Measurements from ENCODE around the gene ST3GAL4. TPM values are rescaled to one million over a fixed set of nuclear protein-coding genes. Genes with fewer than 3 reads are reported as not detected.

The ST3GAL4 gene
- total RNA-seq, 1 experiment from 2014 or later, result 13.6 TPM

GRCh38 chr11:126436209-126436755, 80.8 kb downstream of the ST3GAL4 start:
- H3K27ac Mint-ChIP-seq, result no peak overlapping the region; a peak in 1 of 7 replicates
- H3K27me3 Mint-ChIP-seq (ENCODE audit: low read depth), result peaks cover 2% of the 10 kb centered on the region
- DNase-seq, result no peak
- no peaks in the 10 kb centered on the region for H3K9me3 ChIP-seq (ENCODE audit: control insufficient read depth, low read depth, low read length)
- H3K79me1 ChIP-seq (ENCODE audit: insufficient read depth, low read depth, low read length, poor library complexity, severe bottlenecking), result no peaks in the 10 kb centered on the region
- no peak overlapping the region for H3K23ac ChIP-seq (ENCODE audit: insufficient read length, low read depth, low read length)
- no peaks in the 10 kb centered on the region for H3K27me3 ChIP-seq (ENCODE audit: insufficient read depth, low read length)
- H3T11ph ChIP-seq (ENCODE audit: low read length), result no peak overlapping the region
- H3K36me3 Mint-ChIP-seq (ENCODE audit: insufficient read depth in 1 of 3, low read depth in 3 of 3), result no peaks in the 10 kb centered on the region
- no peak overlapping the region for H2AFZ ChIP-seq (ENCODE audit: low read length)
- H3K27ac ChIP-seq (ENCODE audit: insufficient read length, low read depth, low read length), result no peak overlapping the region
- H3K9me3 Mint-ChIP-seq, result no peaks in the 10 kb centered on the region
- H3K56ac ChIP-seq (ENCODE audit: insufficient read length, low read depth, low read length), result no peak overlapping the region
- WGBS (ENCODE audit: extremely low coverage, insufficient read length, low lambda C conversion rate), result no CpG with 5 or more reads among the region's 7 CpGs
- H2BK12ac ChIP-seq (ENCODE audit: insufficient read length, low read depth, low read length), result no peak overlapping the region
- H3K4ac ChIP-seq (ENCODE audit: low read depth, low read length), result no peak overlapping the region
- no peaks in the 10 kb centered on the region for H3K23me2 ChIP-seq (ENCODE audit: insufficient read length, low read depth, low read length, poor library complexity, severe bottlenecking)
- no peak overlapping the region for H3K18ac ChIP-seq (ENCODE audit: insufficient read length, low read depth, low read length)
- H2BK120ac ChIP-seq (ENCODE audit: low read depth, low read length, poor library complexity, severe bottlenecking), result no peak overlapping the region
- no peak overlapping the region for H3K4me3 Mint-ChIP-seq
- H2BK20ac ChIP-seq (ENCODE audit: low read depth, low read length, poor library complexity, severe bottlenecking), result no peak overlapping the region
- H3K4me1 Mint-ChIP-seq, result peaks cover 23 to 29% of the 10 kb centered on the region in 2 experiments
- peaks cover 1% of the 10 kb centered on the region; the same call in 1 of the 2 replicates for H3K4me1 ChIP-seq (ENCODE audit: insufficient read depth, low read length)
- no peak overlapping the region for H4K91ac ChIP-seq (ENCODE audit: insufficient read length, low read depth, low read length)
- no peak overlapping the region for H4K8ac ChIP-seq (replicated peaks; ENCODE audit: insufficient read length, low read depth, low read length)
- no peak overlapping the region for H3K4me2 ChIP-seq (ENCODE audit: insufficient read depth, insufficient read length, low read length)
- H2BK15ac ChIP-seq (ENCODE audit: low read depth, low read length), result no peak overlapping the region
- H4K5ac ChIP-seq (ENCODE audit: insufficient read length, low read depth, low read length), result no peak overlapping the region
- H3K79me2 ChIP-seq (ENCODE audit: insufficient read depth, low read length), result no peaks in the 10 kb centered on the region; the same call in 1 of the 2 replicates
- no peak overlapping the region for H2BK5ac ChIP-seq (ENCODE audit: insufficient read length, low read length)
- H3K9ac ChIP-seq (ENCODE audit: extremely low read depth, insufficient read length, low read length), result no peak overlapping the region
- no peaks in the 10 kb centered on the region for H4K20me1 ChIP-seq (ENCODE audit: control insufficient read depth, insufficient read depth, insufficient read length)
- no peak overlapping the region for H2AK5ac ChIP-seq (ENCODE audit: insufficient read length, low read length)
- H3K14ac ChIP-seq (ENCODE audit: insufficient read depth, low read length), result no peak overlapping the region
- no peak for TF ChIP-seq CTCF (conservative IDR thresholded peaks at IDR 0.05)

Measured in H9 (cell line).